ENCODE data around the gene ITGA8.
"Not testable (repeated sequence)": the region's sequence is repeated elsewhere in the genome, so short reads cannot be mapped to it uniquely, and the experiment has no call there.

ITGA8 gene

GRCh38 chr10:15690031-15690430 lies 29.7 kb downstream of the ITGA8 start:
- DNase-seq, result no peak

DNA sequence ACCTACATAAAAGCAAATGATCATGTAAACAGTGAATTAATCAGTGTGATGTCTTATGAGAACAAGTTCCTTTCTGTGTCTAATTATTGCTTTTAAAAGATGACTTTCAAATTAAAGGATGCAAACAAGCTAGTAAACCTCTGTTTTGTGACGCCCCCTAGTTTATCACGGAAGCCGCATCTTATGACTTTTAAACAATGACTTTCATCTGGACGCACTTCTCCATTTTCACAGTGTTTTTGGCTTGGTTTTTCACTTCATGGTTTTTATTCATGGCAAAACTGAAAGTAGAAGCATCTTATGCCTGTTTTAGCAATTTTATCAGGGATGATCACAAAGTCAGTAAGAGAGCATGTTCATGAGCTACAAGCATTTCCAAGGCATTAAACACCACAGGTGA lies 35.0 kb downstream of the ITGA8 start:
- DNase-seq, result no peak

GRCh38 chr10:15681076-15681475 lies 38.6 kb downstream of the ITGA8 start:
- no peak for DNase-seq

GRCh38 chr10:15678851-15679250 lies 40.9 kb downstream of the ITGA8 start:
- DNase-seq, result no peak

DNA sequence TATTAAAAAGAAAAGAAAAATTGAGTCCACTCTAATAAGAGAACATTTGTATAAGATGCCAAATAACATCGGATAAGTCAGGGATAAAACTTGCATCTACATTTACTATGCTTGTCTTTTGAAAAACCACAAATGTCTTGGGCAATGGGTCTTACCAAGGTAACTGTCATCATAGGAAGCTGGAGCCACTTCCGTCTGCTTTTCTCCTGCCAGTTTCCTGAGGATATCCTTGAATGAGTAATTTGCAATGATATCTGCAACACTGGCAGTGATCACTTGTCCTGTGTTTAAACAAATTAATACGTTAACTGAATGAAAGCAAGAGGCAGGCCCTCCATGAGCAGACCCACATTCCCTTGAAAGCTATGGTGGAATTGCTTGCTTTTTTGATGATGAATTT lies 47.3 kb downstream of the ITGA8 start:
- DNase-seq, result no peak

GRCh38 chr10:15670880-15671279 lies 48.8 kb downstream of the ITGA8 start:
- no peak for DNase-seq

GRCh38 chr10:15661574-15661973 lies 58.1 kb downstream of the ITGA8 start:
- peak in 3 of 56 donors; percentile 1 to 5 (median 2) for DNase-seq

GRCh38 chr10:15660990-15661389 lies 58.7 kb downstream of the ITGA8 start:
- DNase-seq, result no peak

GRCh38 chr10:15658069-15658702 lies 61.5 kb downstream of the ITGA8 start:
- DNase-seq, result no peak

DNA sequence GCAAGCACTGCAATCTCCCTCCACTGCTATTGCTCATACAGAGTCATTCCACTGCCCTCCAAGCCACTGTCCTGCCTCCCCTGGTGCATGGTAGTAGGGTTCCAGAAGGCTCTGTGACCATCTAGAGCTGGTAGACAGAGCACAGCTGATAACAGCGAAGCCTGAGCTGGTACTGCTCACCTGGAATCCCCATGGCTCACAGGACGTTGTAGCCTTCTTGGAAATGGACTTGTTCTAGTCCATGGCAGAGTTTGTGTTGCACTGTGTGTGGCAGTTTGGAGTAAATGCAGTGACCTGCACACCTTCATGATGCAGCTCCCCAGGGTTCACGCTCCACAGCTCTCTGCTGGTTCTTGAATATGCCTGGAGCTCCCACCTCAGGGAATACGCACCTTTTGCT lies 67.0 kb downstream of the ITGA8 start:
- DNase-seq, result no peak

DNA sequence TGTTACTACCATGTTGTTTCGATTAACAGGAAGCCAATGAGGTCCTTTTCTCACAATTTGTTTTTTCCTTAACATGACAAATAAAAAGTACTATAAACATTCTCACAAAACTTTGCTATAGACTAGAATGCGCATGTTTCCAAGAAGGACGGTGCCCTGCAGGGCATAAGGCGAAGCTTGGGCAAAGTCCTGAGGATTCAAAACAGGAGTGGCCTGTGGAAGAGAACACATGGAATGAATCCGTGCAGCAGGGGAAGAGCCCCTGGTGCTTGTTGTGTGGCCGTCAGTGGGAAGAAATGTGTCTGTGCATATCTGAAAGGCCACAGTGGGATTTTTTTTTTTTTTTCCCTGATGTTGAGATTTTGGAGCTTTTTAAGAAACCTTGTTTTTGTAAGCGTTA lies 67.6 kb downstream of the ITGA8 start:
- no peak for DNase-seq

DNA sequence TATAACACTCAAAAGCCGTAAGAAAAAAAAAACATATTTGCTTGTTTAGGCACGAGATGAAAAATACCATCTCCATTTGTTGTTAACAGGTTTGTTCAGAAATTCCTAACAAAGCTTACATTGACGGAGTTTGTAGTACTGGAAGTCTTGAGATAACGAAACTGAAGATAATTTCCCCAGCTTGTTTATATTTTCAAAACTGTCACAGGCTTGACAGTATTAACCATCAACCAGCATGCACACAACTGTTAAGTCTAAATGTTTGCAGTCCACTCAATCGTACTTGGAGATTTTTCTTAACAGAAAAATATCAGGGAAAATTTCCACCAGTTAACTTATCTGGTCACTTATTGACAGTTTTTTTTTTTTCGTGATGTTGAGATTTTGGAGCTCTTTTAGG lies 68.5 kb downstream of the ITGA8 start:
- no peak for DNase-seq

DNA sequence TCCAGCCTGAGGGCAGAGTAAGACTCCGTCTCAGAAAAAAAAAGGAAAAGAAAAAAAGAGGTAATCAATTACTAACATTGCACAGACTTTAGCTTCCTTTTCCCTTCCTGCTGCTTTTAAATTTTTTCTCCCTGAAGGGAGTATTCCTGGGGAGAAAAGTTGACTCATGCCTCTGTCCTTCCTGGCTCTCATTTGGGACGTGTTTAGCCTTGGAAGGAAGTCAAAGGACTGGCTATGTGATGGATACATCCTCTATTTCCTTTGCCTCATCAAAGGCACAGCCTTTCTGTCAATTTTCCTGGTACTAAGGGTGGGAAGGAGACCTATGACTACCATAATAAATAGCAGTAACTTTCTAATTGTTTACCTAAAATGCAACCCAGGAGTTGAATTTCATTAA lies 77.6 kb downstream of the ITGA8 start:
- no peak for DNase-seq

DNA sequence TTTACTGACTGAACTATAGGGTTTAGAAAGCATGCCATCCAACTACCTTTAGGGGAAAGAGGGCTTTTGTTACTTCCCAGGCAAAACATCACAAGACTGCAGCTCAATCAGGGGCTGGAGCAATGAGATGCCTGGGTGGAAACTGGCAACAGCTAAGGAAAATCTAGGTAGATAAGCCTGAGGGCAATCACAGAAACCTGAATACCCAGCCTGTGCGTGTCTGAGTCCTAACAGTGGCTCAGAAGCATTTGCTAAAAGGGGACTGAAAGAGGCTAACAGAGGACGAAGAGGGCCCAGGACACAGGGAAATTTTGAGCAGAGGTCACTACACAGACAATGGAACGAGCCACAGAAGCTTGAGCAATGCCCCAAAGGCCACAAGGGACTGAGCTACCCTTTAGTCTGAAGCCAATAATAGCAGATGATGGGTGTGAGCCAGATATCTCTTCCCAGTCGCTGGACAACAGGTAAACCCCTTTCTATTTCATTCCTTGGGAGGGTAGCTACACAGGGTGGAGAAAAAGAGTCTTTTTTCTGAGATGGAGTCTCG lies 79.1 kb downstream of the ITGA8 start:
- no peak for DNase-seq

DNA sequence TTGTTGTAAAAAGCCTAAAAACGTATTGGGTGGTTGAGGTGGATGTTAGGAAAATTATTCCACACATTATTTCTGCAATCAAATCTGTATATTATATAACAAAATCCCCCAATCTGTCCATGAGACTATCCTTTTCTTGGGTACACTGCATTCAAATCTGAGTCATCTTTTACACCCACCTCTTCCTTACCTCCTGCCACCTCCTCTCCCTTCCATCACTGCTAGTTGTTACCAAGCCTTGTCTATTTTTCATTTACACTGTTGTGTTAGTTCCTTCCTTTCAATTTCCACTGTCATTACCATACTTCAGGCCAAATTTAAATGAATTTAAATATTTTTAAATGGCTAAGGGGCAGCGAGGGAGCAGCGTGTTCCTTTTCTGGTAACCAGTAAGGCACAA lies 83.3 kb downstream of the ITGA8 start:
- peak in 4 of 56 donors; percentile 3 to 10 (median 6) for DNase-seq

DNA sequence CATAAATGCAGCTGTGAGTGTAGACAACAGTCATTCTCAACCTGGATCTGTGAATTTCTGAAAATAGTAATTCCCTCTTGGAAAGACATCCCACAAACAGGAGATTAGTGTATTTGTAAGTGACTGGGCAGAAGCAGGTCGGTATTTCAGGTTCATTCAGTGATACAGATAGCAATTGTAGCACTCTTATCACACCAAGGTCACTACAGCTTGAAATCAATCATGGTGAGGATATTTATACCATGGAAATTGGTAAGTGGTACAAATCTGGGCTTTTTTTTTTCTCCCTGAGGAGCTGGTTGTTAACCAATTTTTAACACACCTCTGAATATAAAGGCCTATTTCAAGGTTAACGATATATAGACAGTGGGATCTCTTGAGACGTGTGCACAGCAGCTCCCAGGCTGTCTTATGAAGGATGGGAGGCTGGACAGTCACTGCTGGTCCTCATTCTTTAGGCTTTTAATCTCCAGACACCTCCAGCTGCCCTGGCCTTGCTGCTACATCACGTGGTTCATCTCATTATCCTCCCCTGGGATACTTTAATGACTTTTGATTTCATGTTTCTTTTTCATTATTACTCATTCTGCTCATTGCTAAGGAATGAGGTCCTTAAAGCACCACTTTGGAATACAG lies 87.1 kb downstream of the ITGA8 start:
- DNase-seq, result no peak

DNA sequence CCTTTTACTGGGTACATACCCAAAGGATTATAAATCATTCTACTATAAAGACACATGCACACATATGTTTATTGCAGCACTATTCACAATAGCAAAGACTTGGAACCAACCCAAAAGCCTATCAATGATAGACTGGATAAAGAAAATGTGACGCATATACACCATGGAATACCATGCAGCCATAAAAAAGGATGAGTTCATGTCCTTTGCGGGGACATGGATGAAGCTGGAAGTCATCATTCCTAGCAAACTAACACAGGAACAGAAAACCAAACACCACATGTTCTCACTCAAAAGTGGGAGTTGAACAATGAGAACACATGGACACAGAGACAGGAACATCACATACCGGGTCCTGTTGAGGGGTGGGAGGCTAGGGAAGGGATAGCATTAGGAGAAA lies 88.5 kb downstream of the ITGA8 start:
- DNase-seq, result not testable (repeated sequence)

DNA sequence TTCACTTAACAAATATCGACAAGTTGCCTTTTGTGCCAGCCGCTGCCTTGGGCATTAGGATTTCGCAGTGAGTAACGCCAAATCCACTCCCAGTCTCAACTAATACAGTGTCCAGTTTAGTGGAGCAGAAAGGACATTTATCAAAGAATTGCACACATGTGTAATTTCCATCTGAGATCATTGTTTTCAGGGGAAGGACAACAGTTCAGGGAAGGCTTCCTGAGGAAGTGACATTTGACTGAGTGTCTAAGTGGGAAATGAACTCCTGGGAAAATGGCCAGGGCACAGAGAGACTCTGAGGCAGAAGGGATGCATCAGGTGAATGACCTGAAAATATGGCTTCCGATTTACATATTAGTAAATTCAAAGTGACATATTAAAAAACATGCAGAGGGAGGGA lies 89.4 kb downstream of the ITGA8 start:
- no peak for DNase-seq

GRCh38 chr10:15627617-15628196 lies 92.0 kb downstream of the ITGA8 start:
- no peak for DNase-seq

DNA sequence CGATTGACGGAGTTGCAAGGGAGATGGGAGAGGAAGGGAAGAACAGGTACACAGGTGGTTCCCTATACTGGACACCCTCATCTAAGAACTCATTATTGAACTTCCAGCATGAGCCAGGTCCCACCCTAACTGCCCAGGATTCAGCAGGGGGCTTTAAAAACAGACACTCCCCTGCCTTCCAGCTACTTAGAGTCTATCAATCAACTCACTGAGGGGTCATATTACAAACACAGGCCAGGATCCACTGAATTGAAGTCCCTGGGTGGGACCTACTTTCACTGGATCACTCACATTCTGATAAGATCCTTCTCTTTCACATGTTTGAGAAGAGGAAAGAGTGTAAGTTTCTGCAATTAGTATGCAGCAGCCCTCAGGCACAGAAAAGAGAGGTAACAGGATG lies 92.8 kb downstream of the ITGA8 start:
- no peak for DNase-seq

GRCh38 chr10:15625261-15625660 lies 94.5 kb downstream of the ITGA8 start:
- no peak for DNase-seq

DNA sequence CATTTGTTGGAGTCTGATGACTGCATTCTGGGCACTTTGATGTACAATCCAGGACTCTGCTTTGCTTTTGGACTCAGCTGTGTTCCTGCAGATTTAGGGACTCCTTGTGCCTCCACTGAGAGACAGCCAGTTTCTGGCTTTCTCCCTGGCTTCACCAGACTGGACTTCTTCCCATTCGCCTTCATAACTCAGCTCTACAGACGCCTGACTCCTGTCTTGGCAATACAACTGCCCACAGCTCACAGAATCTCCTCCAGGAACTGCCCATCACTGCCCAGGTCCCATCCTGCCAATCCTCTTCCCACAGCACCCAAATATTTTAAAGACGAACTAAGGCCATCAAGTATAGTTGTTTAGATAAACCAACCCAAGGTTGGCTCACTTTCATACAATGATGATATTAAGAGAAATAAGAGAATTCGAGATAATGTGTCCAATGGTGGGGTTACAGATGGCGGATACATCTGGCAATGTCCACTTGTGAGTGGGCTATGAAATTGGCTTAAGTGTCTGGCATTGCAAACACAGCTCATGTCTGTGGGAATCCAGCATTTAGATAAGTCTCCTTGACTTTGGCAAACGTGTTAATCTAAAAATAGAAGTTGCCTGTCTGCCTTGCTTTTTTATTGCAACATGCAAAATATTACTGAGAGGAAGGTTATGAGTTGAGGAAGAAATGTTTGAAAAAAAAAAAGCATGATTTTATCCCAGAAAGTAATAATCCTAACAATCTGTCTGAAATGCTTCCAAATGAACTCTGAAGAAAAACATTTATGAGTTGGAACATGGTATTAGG lies 95.1 kb downstream of the ITGA8 start:
- DNase-seq, result no peak
